GM12891 (cell line): ENCODE data around the gene FZD8.

ENCODE experiments used
- POLR2AphosphoS5 ChIP-seq: IDR thresholded peaks from 2 replicates; pipeline ENCODE4 v1.6.1; 2011; ENCODE audit warnings: low read depth, low read length, control low read depth
- TAF1 ChIP-seq: IDR thresholded peaks from 2 replicates; pipeline ENCODE4 v1.6.1; 2011; ENCODE audit warnings: low read depth, low read length, control low read depth

GRCh38 chr10:35595106-35595505 is 47.0 kb downstream of the FZD8 start:
- TF ChIP-seq POLR2AphosphoS5, result no peak
- no peak for TF ChIP-seq TAF1
